ENCODE data around the gene CNGB1. TPM values are rescaled to one million over a fixed set of nuclear protein-coding genes. Genes with fewer than 3 reads are reported as not detected.

CNGB1 gene
- total and polyA plus RNA-seq, 2 of the 13 experiments (the other 11 are each of a cell fraction or from before 2014, with no cell fraction given) = 0.02 to 0.15 TPM

- TF ChIP-seq DZIP1 (CRISPR knock-in tag; IDR thresholded peaks at IDR 0.05) (no peak), TP53 (CRISPR knock-in tag; conservative IDR thresholded peaks at IDR 0.05) (no peak), HIVEP1 (CRISPR knock-in tag; IDR thresholded peaks at IDR 0.05) (no peak), SKIL (CRISPR knock-in tag; IDR thresholded peaks at IDR 0.05; ENCODE audit: borderline replicate concordance) (peak; percentile 92), HMGXB4 (CRISPR knock-in tag; IDR thresholded peaks at IDR 0.05; ENCODE audit: borderline replicate concordance in 1 of 2, low read depth in 1 of 2) (no peak), DNMT1 (CRISPR knock-in tag; IDR thresholded peaks at IDR 0.05) (no peak), RBM22 (optimal IDR thresholded peaks at IDR 0.05; ENCODE audit: low read length) (no peak), ZNF326 (CRISPR knock-in tag; IDR thresholded peaks at IDR 0.05; ENCODE audit: borderline replicate concordance) (no peak), ZNF710 (CRISPR knock-in tag; IDR thresholded peaks at IDR 0.05; ENCODE audit: borderline replicate concordance) (peak; percentile 100), SRY (CRISPR knock-in tag; IDR thresholded peaks at IDR 0.05) (no peak), ZFP90 (CRISPR knock-in tag; IDR thresholded peaks at IDR 0.05; ENCODE audit: borderline replicate concordance) (peak; percentile 71), KDM6A (CRISPR knock-in tag; IDR thresholded peaks at IDR 0.05; ENCODE audit: low read depth) (no peak), RERE (CRISPR knock-in tag; IDR thresholded peaks at IDR 0.05; ENCODE audit: low read depth) (peak; percentile 76), ETV6 (CRISPR knock-in tag; conservative IDR thresholded peaks at IDR 0.05) (no peak), ZNF264 (CRISPR knock-in tag; IDR thresholded peaks at IDR 0.05) (0 out of 2 replicates have a peak, but pooled peaks have one; percentile 35)
Observed at GRCh38 chr16:57840833-57841232, 130.1 kb downstream of the CNGB1 start (continued).

Measured in HepG2 (cell line).